Stimulated activated naive B cell treated with anti-CD40 and anti-IgM and Interleukin-4, amounts not matched to agents 10 μg/mL and 1 μg/mL and 100 μg/mL, for 72 hours (primary cell): ENCODE measurements around the gene XKR7.

Experiments used
- ATAC-seq, 2 donors: fragments of 150-1000 bp; cut with Tn5 transposase; replicated peaks; 2 replicates each; pipeline ENCODE4 v1.10.0; 2021; ENCODE audit warnings: moderate library complexity in 1 of 2
- DNase-seq: peaks from one replicate; pipeline ENCODE4 v3.0.0; 2021
- H3K27ac Mint-ChIP-seq: one replicate; pipeline ENCODE4 v1.8.0; 2022; ENCODE audit warnings: mild to moderate bottlenecking, mixed read lengths
- H3K27me3 Mint-ChIP-seq, 2 donors: one replicate each; pipeline ENCODE4 v1.8.0; 2022; ENCODE audit warnings: mixed read lengths in 2 of 2
- H3K36me3 Mint-ChIP-seq, 2 donors: one replicate each; pipeline ENCODE4 v1.8.0; 2022; ENCODE audit warnings: mixed read lengths in 2 of 2, mild to moderate bottlenecking in 1 of 2
- H3K4me1 Mint-ChIP-seq, 2 donors: one replicate each; pipeline ENCODE4 v1.8.0; 2022; ENCODE audit warnings: mixed read lengths in 2 of 2, mild to moderate bottlenecking in 1 of 2
- H3K4me3 Mint-ChIP-seq, 2 donors: one replicate each; pipeline ENCODE4 v1.8.0; 2022; ENCODE audit warnings: mild to moderate bottlenecking in 2 of 2, mixed read lengths in 2 of 2, moderate library complexity in 1 of 2
- H3K9me3 Mint-ChIP-seq, 2 donors: one replicate each; pipeline ENCODE4 v1.8.0; 2022; ENCODE audit warnings: mixed read lengths in 2 of 2, mild to moderate bottlenecking in 1 of 2

Gene XKR7

GRCh38 chr20:31930779-31931178, 37.2 kb upstream of the XKR7 start:
- DNase-seq = no peak

GRCh38 chr20:31933698-31934097, 34.3 kb upstream of the XKR7 start:
- peaks cover 0 to 9% of the 10 kb centered on the region in 2 donors for H3K27me3 Mint-ChIP-seq
- ATAC-seq (no peak), DNase-seq (no peak)
- no peaks in the 10 kb centered on the region for H3K9me3 Mint-ChIP-seq
- H3K27ac Mint-ChIP-seq = no peak overlapping the region
- H3K4me3 Mint-ChIP-seq = no peak overlapping the region
- peaks cover 0 to 2% of the 10 kb centered on the region in 2 donors for H3K4me1 Mint-ChIP-seq
- H3K36me3 Mint-ChIP-seq = peaks cover 0 to 2% of the 10 kb centered on the region in 2 donors

More at GRCh38 chr20:31930779-31931178, 37.2 kb upstream of the XKR7 start:
- no peak overlapping the region for H3K27ac Mint-ChIP-seq
- peaks cover 0 to 4% of the 10 kb centered on the region in 2 donors for H3K9me3 Mint-ChIP-seq
- peaks cover 2 to 15% of the 10 kb centered on the region in 2 donors for H3K27me3 Mint-ChIP-seq
- peaks cover 0 to 2% of the 10 kb centered on the region in 2 donors for H3K4me1 Mint-ChIP-seq
- H3K36me3 Mint-ChIP-seq = peaks cover 0 to 2% of the 10 kb centered on the region in 2 donors
- no peak for ATAC-seq
- no peak overlapping the region for H3K4me3 Mint-ChIP-seq

GRCh38 chr20:31934491-31934890, 33.5 kb upstream of the XKR7 start:
- Mint-ChIP-seq H3K9me3 (no peaks in the 10 kb centered on the region), H3K36me3 (peaks cover 0 to 6% of the 10 kb centered on the region in 2 donors), H3K27ac (no peak overlapping the region), H3K27me3 (peaks cover 0 to 9% of the 10 kb centered on the region in 2 donors), H3K4me1 (peaks cover 0 to 2% of the 10 kb centered on the region in 2 donors), H3K4me3 (no peak overlapping the region)
- DNase-seq = no peak
- no peak for ATAC-seq

GRCh38 chr20:31934968-31935764, 32.8 kb upstream of the XKR7 start:
- no peak overlapping the region for H3K4me3 Mint-ChIP-seq
- peaks cover 0 to 2% of the 10 kb centered on the region in 2 donors for H3K4me1 Mint-ChIP-seq
- no peaks in the 10 kb centered on the region for H3K9me3 Mint-ChIP-seq
- peaks cover 0 to 6% of the 10 kb centered on the region in 2 donors for H3K36me3 Mint-ChIP-seq
- no peak overlapping the region for H3K27ac Mint-ChIP-seq
- ATAC-seq (no peak), DNase-seq (no peak)
- peaks cover 0 to 9% of the 10 kb centered on the region in 2 donors for H3K27me3 Mint-ChIP-seq

- Mint-ChIP-seq H3K9me3 (no peaks in the 10 kb centered on the region), H3K27me3 (peaks cover 0 to 1% of the 10 kb centered on the region in 2 donors), H3K4me1 (no peaks in the 10 kb centered on the region), H3K36me3 (peaks cover 6% of the 10 kb centered on the region in 2 donors), H3K4me3 (no peak overlapping the region), H3K27ac (no peak overlapping the region)
- no peak for ATAC-seq
- DNase-seq = no peak
Measured at GRCh38 chr20:31936420-31936819, 31.5 kb upstream of the XKR7 start.

GRCh38 chr20:31937820-31938219, 30.1 kb upstream of the XKR7 start:
- Mint-ChIP-seq H3K4me1 (no peaks in the 10 kb centered on the region), H3K4me3 (no peak overlapping the region), H3K36me3 (peaks cover 8 to 18% of the 10 kb centered on the region in 2 donors), H3K27ac (no peak overlapping the region), H3K9me3 (no peaks in the 10 kb centered on the region), H3K27me3 (no peaks in the 10 kb centered on the region)
- DNase-seq = no peak
- no peak for ATAC-seq

GRCh38 chr20:31939661-31940060, 28.3 kb upstream of the XKR7 start:
- peaks cover 11 to 25% of the 10 kb centered on the region in 2 donors for H3K36me3 Mint-ChIP-seq
- H3K4me3 Mint-ChIP-seq = no peak overlapping the region
- DNase-seq = no peak
- H3K27ac Mint-ChIP-seq = no peak overlapping the region
- H3K27me3 Mint-ChIP-seq = no peaks in the 10 kb centered on the region
- no peaks in the 10 kb centered on the region for H3K9me3 Mint-ChIP-seq
- H3K4me1 Mint-ChIP-seq = no peaks in the 10 kb centered on the region
- no peak for ATAC-seq

- DNase-seq (no peak), ATAC-seq (no peak)
- Mint-ChIP-seq H3K27ac (peak overlapping the region; percentile 25), H3K27me3 (no peaks in the 10 kb centered on the region), H3K4me3 (no peak overlapping the region), H3K36me3 (peaks cover 24 to 35% of the 10 kb centered on the region in 2 donors), H3K9me3 (no peaks in the 10 kb centered on the region), H3K4me1 (no peaks in the 10 kb centered on the region)
Measured at GRCh38 chr20:31943052-31943471, 24.9 kb upstream of the XKR7 start.

GRCh38 chr20:31945319-31945718, 22.6 kb upstream of the XKR7 start:
- H3K36me3 Mint-ChIP-seq = peaks cover 37 to 52% of the 10 kb centered on the region in 2 donors
- no peak for DNase-seq

GRCh38 chr20:31945785-31946184, 22.2 kb upstream of the XKR7 start:
- H3K27ac Mint-ChIP-seq = no peak overlapping the region
- DNase-seq = no peak
- no peaks in the 10 kb centered on the region for H3K27me3 Mint-ChIP-seq
- peaks cover 37 to 47% of the 10 kb centered on the region in 2 donors for H3K36me3 Mint-ChIP-seq
- H3K4me1 Mint-ChIP-seq = peaks cover 8 to 11% of the 10 kb centered on the region in 2 donors
- no peaks in the 10 kb centered on the region for H3K9me3 Mint-ChIP-seq
- H3K4me3 Mint-ChIP-seq = no peak overlapping the region
- no peak for ATAC-seq

More at GRCh38 chr20:31945319-31945718, 22.6 kb upstream of the XKR7 start:
- Mint-ChIP-seq H3K4me3 (no peak overlapping the region), H3K4me1 (peaks cover 8 to 10% of the 10 kb centered on the region in 2 donors), H3K27ac (no peak overlapping the region), H3K27me3 (no peaks in the 10 kb centered on the region), H3K9me3 (no peaks in the 10 kb centered on the region)
- ATAC-seq = no peak

- ATAC-seq (no peak), DNase-seq (no peak)
- Mint-ChIP-seq H3K27ac (no peak overlapping the region), H3K27me3 (no peaks in the 10 kb centered on the region), H3K36me3 (peaks cover 38 to 43% of the 10 kb centered on the region in 2 donors), H3K4me1 (peaks cover 19 to 22% of the 10 kb centered on the region in 2 donors), H3K9me3 (no peaks in the 10 kb centered on the region), H3K4me3 (no peak overlapping the region)
Measured at GRCh38 chr20:31948008-31948407, 19.9 kb upstream of the XKR7 start.

GRCh38 chr20:31949877-31950646, 17.9 kb upstream of the XKR7 start:
- peak overlapping the region; percentile 91 to 97 for H3K4me3 Mint-ChIP-seq
- H3K27me3 Mint-ChIP-seq = peaks cover 7 to 8% of the 10 kb centered on the region in 2 donors
- DNase-seq (no peak), ATAC-seq (no peak)
- H3K36me3 Mint-ChIP-seq = peaks cover 35% of the 10 kb centered on the region in 2 donors
- H3K9me3 Mint-ChIP-seq = no peaks in the 10 kb centered on the region
- no peak overlapping the region for H3K27ac Mint-ChIP-seq
- peaks cover 19 to 22% of the 10 kb centered on the region in 2 donors for H3K4me1 Mint-ChIP-seq

GRCh38 chr20:31951203-31951529, 16.8 kb upstream of the XKR7 start:
- peak overlapping the region; percentile 91 to 97 for H3K4me3 Mint-ChIP-seq
- DNase-seq (no peak), ATAC-seq (no peak)
- peaks cover 19 to 22% of the 10 kb centered on the region in 2 donors for H3K4me1 Mint-ChIP-seq
- H3K27me3 Mint-ChIP-seq = peaks cover 7 to 16% of the 10 kb centered on the region in 2 donors
- H3K9me3 Mint-ChIP-seq = no peaks in the 10 kb centered on the region
- peak overlapping the region; percentile 99 for H3K27ac Mint-ChIP-seq
- H3K36me3 Mint-ChIP-seq = peaks cover 29 to 35% of the 10 kb centered on the region in 2 donors

- DNase-seq (peak; percentile 94), ATAC-seq (peak; percentile 96 to 97)
- no peaks in the 10 kb centered on the region for H3K9me3 Mint-ChIP-seq
- peaks cover 24 to 30% of the 10 kb centered on the region in 2 donors for H3K36me3 Mint-ChIP-seq
- peak within 1 kb of the TSS; percentile 99 for H3K27ac Mint-ChIP-seq
- peaks cover 7 to 23% of the 10 kb centered on the region in 2 donors for H3K27me3 Mint-ChIP-seq
- peak within 1 kb of the TSS; percentile 91 to 97 for H3K4me3 Mint-ChIP-seq
- H3K4me1 Mint-ChIP-seq = peaks cover 19 to 22% of the 10 kb centered on the region in 2 donors
Measured at GRCh38 chr20:31951530-31952453, 16.2 kb upstream of the XKR7 start, which contains the start of gene PDRG1. TSS of gene PDRG1 (minus strand) at chr20:31952046. CDS start at chr20:31951961, 85 bp downstream.
